ENCODE measurements around the gene ALB.

DNA sequence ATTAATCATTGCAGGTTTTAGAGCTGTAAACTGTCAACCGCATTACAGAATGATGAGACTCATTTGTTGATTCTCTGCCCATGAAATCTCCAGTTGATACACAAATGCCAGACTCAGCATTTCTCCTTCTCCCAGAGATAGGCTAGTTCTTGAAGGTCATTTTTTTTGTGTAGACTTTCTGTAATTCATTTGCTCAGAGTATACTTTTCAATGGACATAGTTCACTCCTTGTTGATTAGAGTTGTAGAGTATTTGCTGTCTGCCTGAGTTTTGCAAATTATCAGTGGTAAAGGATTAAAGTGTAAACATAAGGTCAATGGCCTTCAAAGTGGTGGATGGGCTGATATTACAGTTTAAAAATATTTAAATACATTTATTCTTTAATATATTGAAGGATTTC, 15.2 kb upstream of the ALB start:
- TF ChIP-seq POLR2AphosphoS5 (IDR thresholded peaks at IDR 0.05) (no peak), EP300 (IDR thresholded peaks at IDR 0.05) (no peak)
- TF ChIP-seq, protein P1, sequence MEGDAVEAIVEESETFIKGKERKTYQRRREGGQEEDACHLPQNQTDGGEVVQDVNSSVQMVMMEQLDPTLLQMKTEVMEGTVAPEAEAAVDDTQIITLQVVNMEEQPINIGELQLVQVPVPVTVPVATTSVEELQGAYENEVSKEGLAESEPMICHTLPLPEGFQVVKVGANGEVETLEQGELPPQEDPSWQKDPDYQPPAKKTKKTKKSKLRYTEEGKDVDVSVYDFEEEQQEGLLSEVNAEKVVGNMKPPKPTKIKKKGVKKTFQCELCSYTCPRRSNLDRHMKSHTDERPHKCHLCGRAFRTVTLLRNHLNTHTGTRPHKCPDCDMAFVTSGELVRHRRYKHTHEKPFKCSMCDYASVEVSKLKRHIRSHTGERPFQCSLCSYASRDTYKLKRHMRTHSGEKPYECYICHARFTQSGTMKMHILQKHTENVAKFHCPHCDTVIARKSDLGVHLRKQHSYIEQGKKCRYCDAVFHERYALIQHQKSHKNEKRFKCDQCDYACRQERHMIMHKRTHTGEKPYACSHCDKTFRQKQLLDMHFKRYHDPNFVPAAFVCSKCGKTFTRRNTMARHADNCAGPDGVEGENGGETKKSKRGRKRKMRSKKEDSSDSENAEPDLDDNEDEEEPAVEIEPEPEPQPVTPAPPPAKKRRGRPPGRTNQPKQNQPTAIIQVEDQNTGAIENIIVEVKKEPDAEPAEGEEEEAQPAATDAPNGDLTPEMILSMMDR (IDR thresholded peaks at IDR 0.05) = no peak

Measured in esophagus muscularis mucosa (tissue), 4 donors.